PC-3 (cell line): ENCODE data around the gene TMEM52. TPM values are rescaled to one million over a fixed set of nuclear protein-coding genes. Genes with fewer than 3 reads are reported as not detected.

Source experiments
- ATAC-seq: fragments of 200-7000 bp; cut with Tn5 transposase; 2 replicates; pipeline ENCODE4 v1.9.1; 2020; ENCODE audit warnings: mild to moderate bottlenecking, moderate library complexity
- BruUV-seq: library from RNA; stranded (reverse); fragments of 400-500 nt; replicated peaks from 2 replicates; lab custom pipeline; 2021; lab: Mats Ljungman, UMichigan
- CTCF ChIA-PET: fragments of 300-600 bp; sonication (Branson Sonifier 250); formaldehyde crosslinking; loops from one replicate; lab custom pipeline; 2022; ENCODE audit warnings: antibody characterized with exemption; lab: Charles Lee
- POLR2A ChIA-PET: fragments of 300-600 bp; sonication (Branson Sonifier 250); formaldehyde crosslinking; loops from one replicate; lab custom pipeline; 2022; ENCODE audit warnings: antibody characterized with exemption; ENCODE audit not compliant: unreplicated experiment; lab: Charles Lee
- DNase-seq: peaks from one replicate; pipeline ENCODE4 v3.0.0-alpha.2; 2015
- H2AFZ ChIP-seq: fragments of 300-600 bp; sonication (generic); 2 replicates; pipeline ENCODE4 v1.6.0; 2016; ENCODE audit warnings: antibody characterized with exemption, low read length
- H3F3A ChIP-seq: fragments of 300-600 bp; sonication (generic); one replicate; pipeline ENCODE4 v1.6.0; 2017; ENCODE audit warnings: antibody characterized with exemption, low read length, control low read depth, mild to moderate bottlenecking; ENCODE audit not compliant: unreplicated experiment
- H3K27ac ChIP-seq: fragments of 300-600 bp; sonication (generic); 2 replicates; pipeline ENCODE4 v1.5.1; 2016; ENCODE audit warnings: mild to moderate bottlenecking, low read length
- H3K27me3 ChIP-seq: fragments of 300-600 bp; sonication (generic); 2 replicates; pipeline ENCODE4 v1.6.1; 2016; ENCODE audit warnings: low read length, mixed read lengths
- H3K36me3 ChIP-seq: fragments of 300-600 bp; sonication (generic); 2 replicates; pipeline ENCODE4 v1.6.1; 2016; ENCODE audit warnings: low read depth, mixed run types, low read length, mixed read lengths
- H3K4me1 ChIP-seq: fragments of 300-600 bp; sonication (generic); 2 replicates; pipeline ENCODE4 v1.5.1; 2016; ENCODE audit warnings: low read length; ENCODE audit not compliant: insufficient read depth
- H3K4me2 ChIP-seq: fragments of 300-600 bp; sonication (generic); 2 replicates; pipeline ENCODE4 v1.6.0; 2016; ENCODE audit warnings: low read length
- H3K4me3 ChIP-seq: fragments of 300-600 bp; sonication (generic); 2 replicates; pipeline ENCODE4 v1.5.1; 2016; ENCODE audit warnings: mild to moderate bottlenecking, low read length, mixed read lengths
- H3K79me2 ChIP-seq: fragments of 300-600 bp; sonication (generic); 2 replicates; pipeline ENCODE4 v1.6.1; 2017; ENCODE audit warnings: low read length, mixed read lengths
- H3K9ac ChIP-seq: fragments of 300-600 bp; sonication (generic); 2 replicates; pipeline ENCODE4 v1.6.0; 2016; ENCODE audit warnings: mild to moderate bottlenecking, low read length
- H3K9me2 ChIP-seq: fragments of 300-600 bp; sonication (generic); replicated peaks from 2 replicates; pipeline ENCODE4 v1.6.1; 2016; ENCODE audit warnings: mixed run types, low read length, mixed read lengths
- H3K9me3 ChIP-seq: fragments of 300-600 bp; sonication (generic); 2 replicates; pipeline ENCODE4 v1.6.1; 2016; ENCODE audit warnings: low read length, mixed read lengths
- H4K20me1 ChIP-seq: fragments of 300-600 bp; sonication (generic); 2 replicates; pipeline ENCODE4 v1.6.1; 2016; ENCODE audit warnings: low read length, mixed read lengths
- EZH2 ChIP-seq: fragments of 300-600 bp; sonication (generic); IDR thresholded peaks from one replicate; pipeline ENCODE4 v1.6.1; 2017; ENCODE audit warnings: antibody characterized with exemption, mild to moderate bottlenecking, low read length; ENCODE audit not compliant: unreplicated experiment
- EZH2phosphoT487 ChIP-seq: fragments of 300-600 bp; sonication (generic); IDR thresholded peaks from 2 replicates; pipeline ENCODE4 v1.6.1; 2018; ENCODE audit warnings: mild to moderate bottlenecking, antibody characterized with exemption, low read length, borderline replicate concordance
- intact Hi-C: fragments of 100-400 bp; cut with micrococcal nuclease; formaldehyde crosslinking; loops from 2 replicates; pipeline ENCODE4 v1.9.0; 2023
- total RNA-seq: library from RNA; depleted of rRNA; stranded (reverse); fragments of >200 nt; gene quantifications from 2 replicates; pipeline ENCODE4 v1.2.3, GENCODE V29; 2014
- TF ChIP-seq, protein P1 (sequence below): fragments of 300-600 bp; sonication (generic); conservative IDR thresholded peaks from 2 replicates; pipeline ENCODE4 v1.5.1; 2017; ENCODE audit warnings: antibody characterized with exemption, low read depth, mild to moderate bottlenecking, low read length

Gene TMEM52
- total RNA-seq, 1 experiment from 2014 or later = 22.6 TPM

DNA sequence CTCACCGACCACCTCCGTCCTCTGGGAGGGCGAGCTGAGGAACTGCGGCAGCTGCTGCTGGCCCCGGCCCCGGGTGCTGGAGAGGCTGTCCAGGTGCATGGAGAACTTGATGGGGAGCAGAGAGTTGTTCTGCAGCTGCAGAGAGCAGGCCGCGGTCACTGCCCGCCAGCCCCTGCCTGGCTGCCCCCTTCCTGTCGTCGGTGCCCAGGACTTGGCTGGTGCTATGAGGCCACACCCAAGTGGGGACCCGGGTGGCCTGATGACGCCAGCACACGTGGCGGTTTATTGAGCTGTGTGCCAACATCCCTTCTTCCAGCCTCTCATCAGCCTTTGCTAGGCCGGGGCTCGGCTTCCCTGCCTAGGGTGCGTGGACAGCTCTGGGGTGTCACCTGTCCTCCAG is 5.3 kb upstream of the TMEM52 start:
- Histone ChIP-seq H3K36me3 (no peaks in the 10 kb centered on the region), H3K9ac (no peak overlapping the region), H2AFZ (no peak overlapping the region), H3K79me2 (no peaks in the 10 kb centered on the region), H3K4me2 (no peak overlapping the region), H3F3A (no peaks in the 10 kb centered on the region), H3K4me1 (peaks cover 6% of the 10 kb centered on the region; the same call in 1 of the 2 replicates), H3K9me2 (no peaks in the 10 kb centered on the region), H3K27me3 (no peaks in the 10 kb centered on the region), H3K4me3 (no peak overlapping the region), H3K27ac (no peak overlapping the region), H4K20me1 (no peaks in the 10 kb centered on the region), H3K9me3 (no peaks in the 10 kb centered on the region)
- BruUV-seq = no TSS peak
- ATAC-seq (no peak), DNase-seq (no peak)
- POLR2A ChIA-PET = no interaction called here
- TF ChIP-seq, protein P1, sequence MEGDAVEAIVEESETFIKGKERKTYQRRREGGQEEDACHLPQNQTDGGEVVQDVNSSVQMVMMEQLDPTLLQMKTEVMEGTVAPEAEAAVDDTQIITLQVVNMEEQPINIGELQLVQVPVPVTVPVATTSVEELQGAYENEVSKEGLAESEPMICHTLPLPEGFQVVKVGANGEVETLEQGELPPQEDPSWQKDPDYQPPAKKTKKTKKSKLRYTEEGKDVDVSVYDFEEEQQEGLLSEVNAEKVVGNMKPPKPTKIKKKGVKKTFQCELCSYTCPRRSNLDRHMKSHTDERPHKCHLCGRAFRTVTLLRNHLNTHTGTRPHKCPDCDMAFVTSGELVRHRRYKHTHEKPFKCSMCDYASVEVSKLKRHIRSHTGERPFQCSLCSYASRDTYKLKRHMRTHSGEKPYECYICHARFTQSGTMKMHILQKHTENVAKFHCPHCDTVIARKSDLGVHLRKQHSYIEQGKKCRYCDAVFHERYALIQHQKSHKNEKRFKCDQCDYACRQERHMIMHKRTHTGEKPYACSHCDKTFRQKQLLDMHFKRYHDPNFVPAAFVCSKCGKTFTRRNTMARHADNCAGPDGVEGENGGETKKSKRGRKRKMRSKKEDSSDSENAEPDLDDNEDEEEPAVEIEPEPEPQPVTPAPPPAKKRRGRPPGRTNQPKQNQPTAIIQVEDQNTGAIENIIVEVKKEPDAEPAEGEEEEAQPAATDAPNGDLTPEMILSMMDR = no peak
- no peak for TF ChIP-seq EZH2phosphoT487
- no peak for TF ChIP-seq EZH2
- CTCF ChIA-PET = no interaction called here
- intact Hi-C loops = no loop called here

DNA sequence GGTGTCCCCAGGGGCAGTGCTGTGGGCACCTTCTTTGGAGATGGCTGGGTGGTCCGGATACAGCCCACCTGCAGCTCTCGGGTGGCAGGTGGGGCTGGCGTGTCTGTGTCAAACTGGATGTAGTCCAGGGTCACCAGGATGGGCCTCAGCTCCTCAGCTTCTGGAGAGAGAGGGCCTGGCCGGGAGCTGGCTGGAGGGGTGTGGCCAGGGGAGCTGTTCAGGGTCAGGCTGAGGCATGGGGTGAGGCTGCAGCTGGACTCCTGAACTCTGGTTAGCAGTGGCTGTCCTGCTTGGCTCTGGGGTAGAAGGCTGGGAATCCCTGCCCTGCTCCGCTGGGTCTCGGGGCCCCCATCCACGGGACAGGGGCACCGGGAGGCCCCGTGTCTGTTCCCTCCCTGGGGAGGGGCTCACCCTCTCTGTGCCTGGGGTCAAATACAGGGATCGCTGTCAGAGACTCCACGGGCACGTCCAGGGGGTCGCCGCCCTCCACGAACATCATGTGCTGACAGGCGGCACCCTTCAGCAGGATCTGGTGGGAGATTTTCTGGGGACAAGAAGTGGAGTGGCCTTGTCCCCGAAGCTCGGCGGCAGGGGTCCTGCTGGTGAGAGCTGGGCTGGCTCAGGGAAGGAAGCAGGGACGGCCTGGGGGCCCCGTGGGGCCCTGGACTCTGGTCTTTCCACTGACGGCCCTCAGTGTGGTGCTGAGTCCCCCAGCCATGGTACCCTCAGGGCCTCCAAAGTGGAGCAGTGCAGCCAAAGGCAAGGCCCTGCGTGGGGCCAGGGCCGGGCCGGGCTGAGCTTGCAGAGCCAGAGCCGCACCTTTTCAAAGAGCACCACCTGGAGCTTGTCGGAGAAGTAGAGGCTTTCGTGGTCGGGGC is 4.1 kb upstream of the TMEM52 start:
- POLR2A ChIA-PET = no interaction called here

DNA sequence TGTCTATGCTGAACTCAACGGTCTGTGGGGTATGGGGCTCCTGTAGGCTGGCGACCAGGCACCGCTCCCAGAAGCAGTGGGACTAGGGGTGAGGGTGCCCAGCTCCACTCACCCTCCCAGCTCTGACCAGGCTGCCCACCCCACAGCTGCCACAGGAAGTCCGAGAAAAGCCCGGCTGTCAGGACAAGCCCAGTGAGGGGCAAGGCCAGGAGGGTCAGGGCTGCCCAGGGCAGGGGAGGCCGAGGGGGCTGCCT is 3.5 kb upstream of the TMEM52 start:
- CTCF ChIA-PET = no interaction called here
- intact Hi-C loops = no loop called here
- BruUV-seq = no TSS peak

More for the DNA sequence above, 4.1 kb upstream of the TMEM52 start:
- ATAC-seq = no peak
- no peak overlapping the region for H3K4me2 ChIP-seq
- H3K4me3 ChIP-seq = no peak overlapping the region
- no peaks in the 10 kb centered on the region for H3F3A ChIP-seq
- no peaks in the 10 kb centered on the region for H3K27me3 ChIP-seq
- no peak for DNase-seq
- no peaks in the 10 kb centered on the region for H3K9me3 ChIP-seq
- intact Hi-C loops = no loop called here
- TF ChIP-seq EZH2 = no peak
- TF ChIP-seq, protein P1 = no peak
- TF ChIP-seq EZH2phosphoT487 = no peak
- no peak overlapping the region for H3K27ac ChIP-seq
- H3K4me1 ChIP-seq = peaks cover 13% of the 10 kb centered on the region
- no peaks in the 10 kb centered on the region for H3K79me2 ChIP-seq
- H3K36me3 ChIP-seq = no peaks in the 10 kb centered on the region
- H3K9me2 ChIP-seq = no peaks in the 10 kb centered on the region
- no TSS peak for BruUV-seq
- CTCF ChIA-PET = no interaction called here
- H4K20me1 ChIP-seq = no peaks in the 10 kb centered on the region
- H3K9ac ChIP-seq = no peak overlapping the region
- H2AFZ ChIP-seq = no peak overlapping the region

More for the DNA sequence above, 3.5 kb upstream of the TMEM52 start:
- no peaks in the 10 kb centered on the region for H3K36me3 ChIP-seq
- TF ChIP-seq, protein P1 = no peak
- no peak for TF ChIP-seq EZH2phosphoT487
- no peak for TF ChIP-seq EZH2
- no peaks in the 10 kb centered on the region for H3K79me2 ChIP-seq
- H3K27ac ChIP-seq = no peak overlapping the region
- no peak overlapping the region for H3K4me2 ChIP-seq
- no peak overlapping the region for H2AFZ ChIP-seq
- DNase-seq (no peak), ATAC-seq (no peak)
- no peak overlapping the region for H3K4me3 ChIP-seq
- no peaks in the 10 kb centered on the region for H3F3A ChIP-seq
- no peaks in the 10 kb centered on the region for H3K9me2 ChIP-seq
- POLR2A ChIA-PET = no interaction called here
- no peak overlapping the region for H3K9ac ChIP-seq
- H4K20me1 ChIP-seq = no peaks in the 10 kb centered on the region
- no peaks in the 10 kb centered on the region for H3K27me3 ChIP-seq
- peaks cover 15% of the 10 kb centered on the region for H3K4me1 ChIP-seq
- H3K9me3 ChIP-seq = no peaks in the 10 kb centered on the region
